Measurements from ENCODE around the gene ZNF655. TPM values are rescaled to one million over a fixed set of nuclear protein-coding genes. Genes with fewer than 3 reads are reported as not detected.

Gene ZNF655
- total and polyA plus RNA-seq, 2 donors (not counting 3 experiments of a cell fraction or from before 2014, with no cell fraction given) = 16.9 to 20.4 TPM

- H3K27ac ChIP-seq (ENCODE audit: insufficient read depth, low read depth, low read length) = no peak overlapping the region
- no peaks in the 10 kb centered on the region for H3K9me3 ChIP-seq (replicated peaks; ENCODE audit: control insufficient read depth, insufficient read depth, low read length)
- H2AFZ ChIP-seq (ENCODE audit: low read depth, low read length) = no peak overlapping the region
- H3K4me1 ChIP-seq (ENCODE audit: control insufficient read depth, extremely low read depth, insufficient read depth, low read length) = peaks cover 6% of the 10 kb centered on the region
- no peaks in the 10 kb centered on the region for H3K27me3 ChIP-seq (ENCODE audit: control insufficient read depth in 2 of 2, insufficient read depth in 2 of 2, low read length in 2 of 2)
- no peak overlapping the region for H3K9ac ChIP-seq (replicated peaks; ENCODE audit: extremely low read depth, insufficient read depth, low read length)
- FAIRE-seq (no peak), DNase-seq (ENCODE audit: low read depth, low spot score) (no peak)
- dilution Hi-C loops (cut with MboI; ENCODE audit: extremely low pct_ligation_motif_present, low sequenced_read_pairs) = no loop called here
- no peak for TF ChIP-seq MYC (IDR thresholded peaks at IDR 0.05; ENCODE audit: low read depth, low read length)
- TF ChIP-seq FOS (IDR thresholded peaks at IDR 0.05; ENCODE audit: borderline replicate concordance, insufficient read depth, low read length) = no peak
- no peak for TF ChIP-seq POLR2AphosphoS5 (IDR thresholded peaks at IDR 0.05; ENCODE audit: insufficient read depth, low read depth, low read length)
- no peak for TF ChIP-seq CTCF (IDR thresholded peaks at IDR 0.05; ENCODE audit: extremely low read depth in 1 of 2, insufficient read depth in 1 of 2, low read depth in 1 of 2, low read length in 2 of 2)
- TF ChIP-seq GATA2 (IDR thresholded peaks at IDR 0.05; ENCODE audit: insufficient read depth, insufficient read length, low read depth, low read length) = no peak
- no peak for TF ChIP-seq POLR2A (IDR thresholded peaks at IDR 0.05; ENCODE audit: low read depth, low read length)
- TF ChIP-seq JUN (IDR thresholded peaks at IDR 0.05; ENCODE audit: borderline replicate concordance, insufficient read depth, insufficient read length, low read depth) = no peak
- TF ChIP-seq MAX (IDR thresholded peaks at IDR 0.05; ENCODE audit: insufficient read depth, insufficient read length) = no peak
- no peak for TF ChIP-seq EZH2 (IDR thresholded peaks at IDR 0.05; ENCODE audit: borderline replicate concordance, low read depth, low read length, severe bottlenecking)
- no peaks in the 10 kb centered on the region for H3K9me1 ChIP-seq (replicated peaks; ENCODE audit: control insufficient read depth, extremely low read depth, insufficient read depth, low read length)
- no TSS peak for BruUV-seq (replicated peaks)
- ChIA-PET POLR2A (no interaction called here), CTCF (interaction anchor here (0.8 kb wide), 1 partner anchor 50 kb away, joined by 3 read pairs; no protein-coding TSS in a partner anchor)
- no peaks in the 10 kb centered on the region for H4K20me1 ChIP-seq (replicated peaks; ENCODE audit: control insufficient read depth, extremely low read depth, insufficient read depth, low read length)
- H3K4me3 ChIP-seq (replicated peaks in 1 of 3; ENCODE audit: insufficient read depth in 1 of 3, low read depth in 1 of 3, low read length in 3 of 3) = no peak overlapping the region
- H3K79me2 ChIP-seq (ENCODE audit: control insufficient read depth, insufficient read depth, low read length) = no peaks in the 10 kb centered on the region
- peaks cover 0 to 2% of the 10 kb centered on the region in 2 experiments for H3K36me3 ChIP-seq (ENCODE audit: control insufficient read depth in 2 of 2, extremely low read depth in 1 of 2, insufficient read depth in 2 of 2, low read length in 2 of 2)
- no peak overlapping the region for H3K4me2 ChIP-seq (ENCODE audit: insufficient read depth, low read length)
- intact Hi-C loops (cut with micrococcal nuclease) = no loop called here
Observed at GRCh38 chr7:99576251-99576650, 17.8 kb downstream of the ZNF655 start.

Measured in endothelial cell of umbilical vein (primary cell).